Heart left ventricle (tissue), 16 donors: Measurements from ENCODE around the gene HDAC8. TPM values are rescaled to one million over a fixed set of nuclear protein-coding genes. Genes with fewer than 3 reads are reported as not detected.

Experiments used
- ATAC-seq, 4 donors: fragments of 200-7000 bp; cut with Tn5 transposase; one replicate each; pipeline ENCODE4 v1.9.1; 2020 to 2022; ENCODE audit warnings: moderate library complexity in 4 of 4, mild to moderate bottlenecking in 3 of 4, moderate number of reproducible peaks in 1 of 4
- DNase-seq, 5 donors: peaks; one replicate each; pipeline ENCODE4 v3.0.0-alpha.2; 2020
- H3K27ac ChIP-seq, 12 donors: fragments of 200-600 bp; sonication (generic) in 4 of 12; one replicate each; pipeline versions ENCODE4 v1.5.0 to v1.8.0; 2016 to 2022; ENCODE audit warnings: mild to moderate bottlenecking in 2 of 12
- H3K27me3 ChIP-seq, 9 donors: fragments of 200-600 bp; sonication (generic) in 2 of 9; one replicate each; pipeline versions ENCODE4 v1.5.1 to v1.8.0; 2016 to 2022; ENCODE audit warnings: mild to moderate bottlenecking in 3 of 9
- H3K36me3 ChIP-seq, 9 donors: fragments of 200-600 bp; sonication (generic) in 2 of 9; one replicate each; pipeline versions ENCODE4 v1.5.0 to v1.8.0; 2018 to 2022; ENCODE audit warnings: mild to moderate bottlenecking in 2 of 9
- H3K4me1 ChIP-seq, 12 donors: fragments of 200-600 bp; sonication (generic) in 4 of 12; one replicate each; pipeline versions ENCODE4 v1.5.0 to v1.8.0; 2016 to 2022; ENCODE audit warnings: mild to moderate bottlenecking in 3 of 12
- H3K4me3 ChIP-seq, 12 donors: fragments of 200-600 bp; sonication (generic) in 4 of 12; one replicate each; pipeline versions ENCODE4 v1.5.0 to v1.8.0; 2017 to 2022; ENCODE audit warnings: mild to moderate bottlenecking in 9 of 12, moderate library complexity in 4 of 12
- H3K9me3 ChIP-seq, 12 donors: fragments of 200-600 bp; sonication (generic) in 4 of 12; one replicate each; pipeline versions ENCODE4 v1.5.0 to v1.8.0; 2016 to 2022; ENCODE audit warnings: mild to moderate bottlenecking in 1 of 12
- POLR2A ChIP-seq, 2 donors: fragments of 450-650 bp; IDR thresholded peaks; one replicate each; pipeline ENCODE4 v1.6.1; 2017; ENCODE audit warnings: antibody characterized with exemption in 2 of 2, mild to moderate bottlenecking in 2 of 2, moderate library complexity in 2 of 2
- WGBS, 4 donors: extraction: QIAGEN DNeasy Blood & Tissue Kit in 2 of 4; methylation state at CpG; one replicate each; pipeline versions ENCODE4 v1.1.5 to v1.1.7; 2013 to 2018; 5-methylcytosine and 5-hydroxymethylcytosine counted together
- intact Hi-C, 10 donors: fragments of 100-400 bp; cut with DNase I; formaldehyde crosslinking; loops; one replicate each; pipeline versions ENCODE4 v1.11.1 to v1.14.2; 2022
- polyA plus RNA-seq, 2 donors: library from polyadenylated mRNA; stranded (reverse); fragments of 200-250 nt; gene quantifications; one replicate each; pipeline ENCODE4 v1.2.3, GENCODE V29; 2013
- total RNA-seq, 9 donors: library from RNA; depleted of rRNA in 2 of 9; stranded (reverse); fragments of >200 nt in 2 of 9; fragmentation: NEBNext Ultra II Directional in 3 of 9; extraction: Animal tissue kit (Norgen Biotek cat#: 25700) in 3 of 9; gene quantifications; one replicate each; pipeline versions ENCODE4 v1.1.0 to v1.2.4, GENCODE V29; 2016 to 2023
- TF ChIP-seq, protein P1 (sequence below), 12 donors: fragments of 200-600 bp; sonication (generic) in 4 of 12; IDR thresholded peaks; one replicate each; pipeline versions ENCODE4 v1.5.0 to v1.8.0; 2018 to 2022; ENCODE audit warnings: antibody characterized with exemption in 12 of 12, mild to moderate bottlenecking in 5 of 12
- donor health status: ischemic (EF 13 %, LVEDD 7.1; RV severe dilation, severe dysfunction).
- donor health status: healthy with polysubstance abuse.
- donor health status: DM: no; HTN: yes; CAD: no.
- donor health status: DM: no; HTN: no; CAD: no.
- donor health status: ischemic (EF 25% LVEDD 6.9; RV normal size, moderate dysfunction).
- donor health status: ischemic (EF 25% LVEDD 5.7; RV mildly dilated, moderate dysfunction).
- donor health status: healthy.
- donor health status: DM: yes; HTN: yes; CAD: no.
- donor health status: ischemic (EF 35%, LVEDD 5.7; RV mildly dilated, moderate dysfunction).
- donor health status: nonischemic (EF 11% LVEDD 7.7; RV severe dilation, severe dysfunction).
- donor health status: DM: yes; HTN: yes; CAD: no.
- donor health status: PGD.
- donor health status: ischemic (EF 29% LVEDD 5.4; RV normal size, mild dysfunction).
- donor health status: nonischemic (EF 23%, LVEDD 6.1; RV moderate dilation, normal function).

The HDAC8 gene
- total and polyA plus RNA-seq, 11 donors: 16.1 to 28.1 (median 18.6) TPM

DNA sequence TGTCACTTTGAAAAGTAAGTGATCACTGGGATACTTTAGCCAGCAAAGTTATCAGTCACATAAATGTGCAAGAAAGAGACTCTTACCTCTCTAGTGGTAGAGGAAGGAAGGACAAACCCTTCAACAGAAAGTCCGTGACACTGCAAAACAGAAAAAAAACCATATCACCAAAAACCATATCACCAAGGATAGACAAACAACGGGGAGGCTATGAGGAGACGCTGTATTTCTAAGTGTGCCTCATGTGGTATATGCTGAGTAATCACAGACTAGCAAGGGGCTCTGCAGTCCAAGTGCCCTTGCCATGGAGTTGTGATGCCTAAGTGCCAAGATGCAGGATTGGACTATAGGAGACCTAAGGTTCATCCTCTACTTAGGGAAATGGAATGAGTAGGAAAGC lies 11.5 kb upstream of the HDAC8 start:
- Histone ChIP-seq H3K9me3 (peaks cover 0 to 7% (median 0%) of the 10 kb centered on the region in 12 donors), H3K27ac (no peak overlapping the region), H3K27me3 (peaks cover 0 to 4% (median 0%) of the 10 kb centered on the region in 9 donors), H3K4me3 (no peak overlapping the region), H3K36me3 (peaks cover 0 to 9% (median 0%) of the 10 kb centered on the region in 9 donors), H3K4me1 (no peaks in the 10 kb centered on the region)
- intact Hi-C loops: no loop called here
- DNase-seq (no peak), ATAC-seq (no peak)
- TF ChIP-seq, protein P1, sequence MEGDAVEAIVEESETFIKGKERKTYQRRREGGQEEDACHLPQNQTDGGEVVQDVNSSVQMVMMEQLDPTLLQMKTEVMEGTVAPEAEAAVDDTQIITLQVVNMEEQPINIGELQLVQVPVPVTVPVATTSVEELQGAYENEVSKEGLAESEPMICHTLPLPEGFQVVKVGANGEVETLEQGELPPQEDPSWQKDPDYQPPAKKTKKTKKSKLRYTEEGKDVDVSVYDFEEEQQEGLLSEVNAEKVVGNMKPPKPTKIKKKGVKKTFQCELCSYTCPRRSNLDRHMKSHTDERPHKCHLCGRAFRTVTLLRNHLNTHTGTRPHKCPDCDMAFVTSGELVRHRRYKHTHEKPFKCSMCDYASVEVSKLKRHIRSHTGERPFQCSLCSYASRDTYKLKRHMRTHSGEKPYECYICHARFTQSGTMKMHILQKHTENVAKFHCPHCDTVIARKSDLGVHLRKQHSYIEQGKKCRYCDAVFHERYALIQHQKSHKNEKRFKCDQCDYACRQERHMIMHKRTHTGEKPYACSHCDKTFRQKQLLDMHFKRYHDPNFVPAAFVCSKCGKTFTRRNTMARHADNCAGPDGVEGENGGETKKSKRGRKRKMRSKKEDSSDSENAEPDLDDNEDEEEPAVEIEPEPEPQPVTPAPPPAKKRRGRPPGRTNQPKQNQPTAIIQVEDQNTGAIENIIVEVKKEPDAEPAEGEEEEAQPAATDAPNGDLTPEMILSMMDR (IDR thresholded peaks at IDR 0.05): no peak
- TF ChIP-seq POLR2A (IDR thresholded peaks at IDR 0.05): no peak
- 77 to 88% (median 82%) methylated on average over 3 of the region's 3 CpGs for whole genome bisulfite sequencing, 4 donors

DNA sequence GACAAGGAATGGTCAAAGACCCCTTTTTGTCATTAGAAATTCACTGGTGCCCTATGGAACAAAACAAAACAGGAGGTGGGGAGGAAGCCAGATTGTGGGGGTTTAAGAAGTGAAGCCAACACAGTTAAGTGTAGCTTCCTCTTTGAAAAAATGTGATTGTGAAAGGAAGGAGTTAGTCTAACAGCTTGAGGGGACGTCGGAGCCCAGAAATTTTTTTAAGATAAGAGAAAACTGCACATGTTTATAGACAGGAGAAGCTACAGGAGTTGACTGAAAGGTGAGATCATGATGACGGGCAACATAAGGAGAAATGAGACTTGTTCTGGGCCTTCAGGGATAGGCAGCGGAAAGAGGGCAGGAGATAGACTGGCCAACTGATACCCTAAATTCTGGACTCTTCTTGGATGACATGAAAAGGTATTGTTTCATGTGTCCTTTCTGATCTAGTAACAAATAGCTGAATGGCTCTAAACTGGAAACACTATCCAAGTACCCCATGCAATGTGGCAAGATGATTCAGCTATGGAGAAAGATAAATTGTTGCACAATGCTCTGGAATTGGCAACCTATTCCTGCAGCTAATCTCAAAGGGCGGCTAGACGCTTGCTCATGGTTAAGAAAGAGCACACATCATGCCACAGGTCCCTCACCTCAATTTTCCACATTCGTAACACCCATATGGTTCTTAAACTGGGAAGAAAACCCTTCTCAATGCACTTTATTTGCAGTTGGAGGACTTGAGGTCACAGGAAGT lies 3.7 kb upstream of the HDAC8 start:
- Histone ChIP-seq H3K4me1 (peaks cover 0 to 7% (median 2%) of the 10 kb centered on the region in 12 donors), H3K4me3 (no peak overlapping the region), H3K36me3 (peaks cover 0 to 5% (median 0%) of the 10 kb centered on the region in 9 donors), H3K9me3 (no peaks in the 10 kb centered on the region), H3K27ac (no peak overlapping the region), H3K27me3 (peaks cover 0 to 12% (median 0%) of the 10 kb centered on the region in 9 donors)
- DNase-seq (no peak), ATAC-seq (peak in 1 of 4 donors; percentile 29)
- intact Hi-C loops: no loop called here
- WGBS, 4 donors: 63 to 74% (median 70%) methylated on average over 7 of the region's 7 CpGs
- TF ChIP-seq POLR2A (IDR thresholded peaks at IDR 0.05): no peak
- TF ChIP-seq, protein P1 (IDR thresholded peaks at IDR 0.05): no peak

DNA sequence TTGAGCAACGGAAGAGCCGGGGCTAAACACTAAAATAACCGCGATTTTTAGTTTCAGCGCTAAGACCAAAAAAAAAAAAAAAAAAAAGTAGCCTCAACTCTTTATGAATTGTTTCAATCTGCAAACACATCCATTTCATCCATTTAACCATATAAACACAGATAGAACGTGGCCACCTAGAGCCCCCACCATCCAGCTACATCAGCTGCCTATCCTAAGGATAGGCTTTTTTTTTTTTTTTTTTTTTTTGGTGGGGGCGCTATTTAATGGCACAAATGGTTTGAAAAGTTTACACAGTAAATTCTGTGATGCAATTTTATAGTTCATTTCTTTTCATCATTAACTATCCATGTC lies 492 bp upstream of the HDAC8 start:
- intact Hi-C loops: no loop called here
- peaks cover 0 to 7% (median 2%) of the 10 kb centered on the region in 12 donors for H3K4me1 ChIP-seq
- H3K27me3 ChIP-seq: peaks cover 0 to 12% (median 0%) of the 10 kb centered on the region in 9 donors
- H3K36me3 ChIP-seq: peaks cover 0 to 18% (median 2%) of the 10 kb centered on the region in 9 donors
- TF ChIP-seq, protein P1 (IDR thresholded peaks at IDR 0.05): no peak
- no peak for TF ChIP-seq POLR2A (IDR thresholded peaks at IDR 0.05)
- DNase-seq (no peak), ATAC-seq (peak in 2 of 4 donors; percentile 4 to 19)
- H3K9me3 ChIP-seq: no peaks in the 10 kb centered on the region
- WGBS, 4 donors: 0 to 22% (median 9%) methylated on average over 7 of the region's 7 CpGs
- H3K4me3 ChIP-seq: peak overlapping the region in 11 of 12 donors; percentile 32 to 92 (median 64)
- H3K27ac ChIP-seq: peak overlapping the region in 5 of 12 donors; percentile 69 to 87 (median 80)

DNA sequence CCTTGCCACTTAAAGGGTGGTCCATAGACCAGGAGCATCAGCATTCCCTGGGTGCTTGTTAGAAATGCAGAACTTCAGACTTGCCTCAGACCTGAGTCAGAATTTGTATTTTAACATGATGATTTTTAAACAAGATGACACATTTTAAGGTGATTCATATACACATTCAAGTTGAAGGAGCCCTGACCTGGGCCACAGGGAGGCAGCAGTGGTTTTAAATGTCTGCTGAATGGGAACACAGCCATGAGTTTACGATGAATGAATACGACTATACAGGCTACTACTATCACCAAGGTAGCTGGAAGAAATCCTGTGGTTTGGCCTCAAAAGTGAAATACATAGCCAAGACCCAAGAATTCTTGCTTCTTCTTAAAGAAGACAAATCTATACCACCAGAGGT lies 2.9 kb downstream of the HDAC8 start:
- DNase-seq: no peak
- WGBS, 4 donors: 74 to 91% (median 82%) methylated on average over 2 of the region's 2 CpGs
- H3K9me3 ChIP-seq: no peaks in the 10 kb centered on the region
- no peaks in the 10 kb centered on the region for H3K27me3 ChIP-seq
- no peak overlapping the region for H3K4me3 ChIP-seq
- TF ChIP-seq POLR2A (IDR thresholded peaks at IDR 0.05): no peak
- TF ChIP-seq, protein P1 (IDR thresholded peaks at IDR 0.05): no peak
- ATAC-seq: no peak
- H3K27ac ChIP-seq: no peak overlapping the region
- H3K36me3 ChIP-seq: peaks cover 0 to 51% (median 34%) of the 10 kb centered on the region in 9 donors
- intact Hi-C loops: no loop called here
- peaks cover 0 to 7% (median 2%) of the 10 kb centered on the region in 12 donors for H3K4me1 ChIP-seq
